ENCODE results near the gene SOX6.

GRCh38 chr11:16311831-16312230 lies 44.5 kb downstream of the SOX6 start:
- TF ChIP-seq, protein P1, sequence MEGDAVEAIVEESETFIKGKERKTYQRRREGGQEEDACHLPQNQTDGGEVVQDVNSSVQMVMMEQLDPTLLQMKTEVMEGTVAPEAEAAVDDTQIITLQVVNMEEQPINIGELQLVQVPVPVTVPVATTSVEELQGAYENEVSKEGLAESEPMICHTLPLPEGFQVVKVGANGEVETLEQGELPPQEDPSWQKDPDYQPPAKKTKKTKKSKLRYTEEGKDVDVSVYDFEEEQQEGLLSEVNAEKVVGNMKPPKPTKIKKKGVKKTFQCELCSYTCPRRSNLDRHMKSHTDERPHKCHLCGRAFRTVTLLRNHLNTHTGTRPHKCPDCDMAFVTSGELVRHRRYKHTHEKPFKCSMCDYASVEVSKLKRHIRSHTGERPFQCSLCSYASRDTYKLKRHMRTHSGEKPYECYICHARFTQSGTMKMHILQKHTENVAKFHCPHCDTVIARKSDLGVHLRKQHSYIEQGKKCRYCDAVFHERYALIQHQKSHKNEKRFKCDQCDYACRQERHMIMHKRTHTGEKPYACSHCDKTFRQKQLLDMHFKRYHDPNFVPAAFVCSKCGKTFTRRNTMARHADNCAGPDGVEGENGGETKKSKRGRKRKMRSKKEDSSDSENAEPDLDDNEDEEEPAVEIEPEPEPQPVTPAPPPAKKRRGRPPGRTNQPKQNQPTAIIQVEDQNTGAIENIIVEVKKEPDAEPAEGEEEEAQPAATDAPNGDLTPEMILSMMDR (IDR thresholded peaks at IDR 0.05) = no peak
- TF ChIP-seq POLR2A (IDR thresholded peaks at IDR 0.05) = no peak
